Measurements from ENCODE around the gene TBATA.
"Not testable (repeated sequence)": the region's sequence is repeated elsewhere in the genome, so short reads cannot be mapped to it uniquely, and the experiment has no call there.

Gene TBATA

GRCh38 chr10:70772627-70773026, 12.6 kb downstream of the TBATA start:
- Histone ChIP-seq H3K4me3 (no peak overlapping the region), H3K9me3 (ENCODE audit: low read depth, low read length) (no peaks in the 10 kb centered on the region), H3K36me3 (ENCODE audit: insufficient read depth, low read length) (no peaks in the 10 kb centered on the region), H3K9ac (ENCODE audit: insufficient read length) (no peak overlapping the region), H3K27ac (no peak overlapping the region)
- no peak for TF ChIP-seq FOXP2 (optimal IDR thresholded peaks at IDR 0.05; ENCODE audit: control extremely low read depth, extremely low read length, insufficient read depth)
- no peak for TF ChIP-seq EZH2 (IDR thresholded peaks at IDR 0.05)
- TF ChIP-seq POLR2AphosphoS5 (IDR thresholded peaks at IDR 0.05; ENCODE audit: borderline replicate concordance, low read depth, low read length), result no peak
- no peak for DNase-seq (ENCODE audit: low read depth, low spot score)

DNA sequence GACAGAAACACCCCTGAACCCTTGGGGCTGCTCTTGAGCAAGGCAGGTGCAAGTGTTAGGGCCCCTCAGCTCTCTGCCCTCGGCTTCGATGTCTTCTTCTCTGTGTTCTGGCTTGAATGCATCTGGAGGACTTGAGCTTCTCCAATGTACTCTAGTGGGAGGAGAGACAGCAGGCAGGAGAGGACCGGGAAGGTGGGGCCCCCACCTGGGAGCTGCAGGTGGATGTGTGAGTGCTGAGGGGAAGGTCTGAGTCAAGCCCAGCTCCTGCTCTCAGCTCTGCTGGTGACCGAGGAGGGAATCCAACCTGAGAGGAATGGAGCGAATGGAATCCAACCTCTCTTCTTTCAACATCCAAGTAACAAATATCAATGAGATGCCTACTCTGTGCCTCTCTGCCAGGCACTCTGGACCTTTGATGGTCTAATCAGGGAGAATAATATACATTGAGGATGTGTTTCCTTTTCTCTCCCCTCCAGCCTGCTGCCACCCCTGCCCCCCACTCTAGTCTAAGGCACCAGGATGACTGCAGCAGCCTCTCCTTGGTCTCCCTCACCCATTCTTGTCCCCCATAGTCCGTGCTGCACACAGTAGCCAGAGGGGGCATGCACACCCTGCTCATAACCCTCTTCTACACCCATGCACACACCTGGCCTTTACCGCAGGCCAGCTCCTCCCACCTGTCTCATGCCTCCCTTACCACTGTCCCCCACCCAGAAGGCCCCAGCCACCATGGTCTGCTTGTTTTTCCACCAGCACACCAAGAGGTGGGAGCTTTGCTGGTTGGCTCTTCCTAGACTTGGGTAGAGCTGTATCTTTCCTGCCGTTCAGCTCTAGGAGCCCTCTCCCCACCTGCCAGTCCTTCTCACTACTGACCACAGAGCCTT, 13.6 kb downstream of the TBATA start:
- no peak overlapping the region for H3K9ac ChIP-seq (ENCODE audit: insufficient read length)
- DNase-seq (ENCODE audit: low read depth, low spot score), result no peak
- no peaks in the 10 kb centered on the region for H3K36me3 ChIP-seq (ENCODE audit: insufficient read depth, low read length)
- no peak overlapping the region for H3K27ac ChIP-seq
- no peak overlapping the region for H3K4me3 ChIP-seq
- TF ChIP-seq POLR2AphosphoS5 (IDR thresholded peaks at IDR 0.05; ENCODE audit: borderline replicate concordance, low read depth, low read length) (no peak), EZH2 (IDR thresholded peaks at IDR 0.05) (no peak), FOXP2 (optimal IDR thresholded peaks at IDR 0.05; ENCODE audit: control extremely low read depth, extremely low read length, insufficient read depth) (no peak)
- no peaks in the 10 kb centered on the region for H3K9me3 ChIP-seq (ENCODE audit: low read depth, low read length)

- H3K27ac ChIP-seq; DNase-seq (ENCODE audit: low read depth, low spot score); H3K4me3 ChIP-seq; H3K9ac ChIP-seq (ENCODE audit: insufficient read length); H3K36me3 ChIP-seq (ENCODE audit: insufficient read depth, low read length); H3K9me3 ChIP-seq (ENCODE audit: low read depth, low read length): not testable (repeated sequence)
Observed at GRCh38 chr10:70770516-70770915, 14.7 kb downstream of the TBATA start.

DNA sequence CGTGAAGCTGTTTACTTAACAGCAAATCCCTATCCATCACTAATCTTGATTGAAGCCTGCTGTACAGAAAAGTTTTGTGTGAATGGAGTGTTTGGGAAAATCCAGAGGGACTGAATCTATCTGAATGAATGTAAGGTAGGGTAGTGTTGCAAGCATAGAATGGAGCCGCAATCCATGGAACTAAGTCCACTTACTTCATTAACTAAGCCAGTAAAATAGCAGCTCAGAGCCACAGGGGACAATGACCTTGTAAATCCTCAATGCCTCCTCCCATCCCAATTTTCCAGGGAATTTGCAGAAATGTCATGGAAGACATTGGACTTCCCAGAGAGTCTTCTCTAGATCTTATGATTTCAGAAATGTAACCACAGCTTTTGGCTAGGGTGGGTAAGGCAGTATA, 15.2 kb downstream of the TBATA start:
- Histone ChIP-seq H3K36me3 (ENCODE audit: insufficient read depth, low read length) (no peaks in the 10 kb centered on the region), H3K9me3 (ENCODE audit: low read depth, low read length) (no peaks in the 10 kb centered on the region), H3K4me3 (no peak overlapping the region), H3K9ac (ENCODE audit: insufficient read length) (no peak overlapping the region), H3K27ac (no peak overlapping the region)
- TF ChIP-seq FOXP2 (optimal IDR thresholded peaks at IDR 0.05; ENCODE audit: control extremely low read depth, extremely low read length, insufficient read depth) (no peak), POLR2AphosphoS5 (IDR thresholded peaks at IDR 0.05; ENCODE audit: borderline replicate concordance, low read depth, low read length) (no peak), EZH2 (IDR thresholded peaks at IDR 0.05) (no peak)
- no peak for DNase-seq (ENCODE audit: low read depth, low spot score)

GRCh38 chr10:70769121-70769520, 16.1 kb downstream of the TBATA start:
- Histone ChIP-seq H3K27ac (no peak overlapping the region), H3K9me3 (ENCODE audit: low read depth, low read length) (no peaks in the 10 kb centered on the region), H3K4me3 (no peak overlapping the region), H3K9ac (ENCODE audit: insufficient read length) (no peak overlapping the region), H3K36me3 (ENCODE audit: insufficient read depth, low read length) (no peaks in the 10 kb centered on the region)
- no peak for DNase-seq (ENCODE audit: low read depth, low spot score)
- TF ChIP-seq FOXP2 (optimal IDR thresholded peaks at IDR 0.05; ENCODE audit: control extremely low read depth, extremely low read length, insufficient read depth) (no peak), EZH2 (IDR thresholded peaks at IDR 0.05) (no peak), POLR2AphosphoS5 (IDR thresholded peaks at IDR 0.05; ENCODE audit: borderline replicate concordance, low read depth, low read length) (no peak)

DNA sequence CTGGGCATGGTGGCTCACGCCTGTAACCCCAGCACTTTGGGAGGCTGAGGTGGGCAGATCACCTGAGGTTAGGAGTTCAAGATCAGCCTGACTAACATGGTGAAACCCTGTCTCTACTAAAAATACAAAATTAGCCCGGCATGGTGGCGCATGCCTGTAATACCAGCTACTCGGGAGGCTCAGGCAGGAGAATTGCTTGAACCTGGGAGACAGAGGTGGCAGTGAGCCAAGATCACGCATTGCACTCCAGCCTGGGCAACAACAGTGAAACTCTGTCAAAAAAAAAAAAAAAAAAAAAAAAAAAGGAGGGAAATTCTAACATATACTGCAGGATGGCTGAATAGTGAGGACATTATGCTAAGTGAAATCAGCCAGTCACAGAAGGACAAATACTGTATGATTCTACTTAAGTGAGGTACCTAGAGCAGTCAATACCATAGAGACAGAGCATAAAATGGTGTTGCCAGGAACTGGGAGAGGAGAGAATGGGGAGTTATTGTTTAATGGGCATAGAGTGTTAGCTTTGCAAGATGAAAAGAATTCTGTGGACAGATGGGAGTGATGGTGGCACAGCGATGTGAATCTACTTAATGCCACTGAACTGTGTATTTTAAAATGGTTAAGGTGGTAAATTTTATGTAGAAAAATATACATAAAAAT, 17.0 kb downstream of the TBATA start:
- not testable (repeated sequence) for H3K9me3 ChIP-seq (ENCODE audit: low read depth, low read length); H3K4me3 ChIP-seq; H3K36me3 ChIP-seq (ENCODE audit: insufficient read depth, low read length); H3K9ac ChIP-seq (ENCODE audit: insufficient read length); H3K27ac ChIP-seq; DNase-seq (ENCODE audit: low read depth, low spot score)

GRCh38 chr10:70765794-70766594, 19.2 kb downstream of the TBATA start:
- Histone ChIP-seq H3K4me3 (no peak overlapping the region), H3K36me3 (ENCODE audit: insufficient read depth, low read length) (no peaks in the 10 kb centered on the region), H3K27ac (no peak overlapping the region), H3K9me3 (ENCODE audit: low read depth, low read length) (no peaks in the 10 kb centered on the region), H3K9ac (ENCODE audit: insufficient read length) (no peak overlapping the region)
- no peak for DNase-seq (ENCODE audit: low read depth, low spot score)
- TF ChIP-seq POLR2AphosphoS5 (IDR thresholded peaks at IDR 0.05; ENCODE audit: borderline replicate concordance, low read depth, low read length) (no peak), EZH2 (IDR thresholded peaks at IDR 0.05) (no peak), FOXP2 (optimal IDR thresholded peaks at IDR 0.05; ENCODE audit: control extremely low read depth, extremely low read length, insufficient read depth) (no peak)

- peak overlapping the region; percentile 77; the same call in 1 of the 2 replicates for H3K27ac ChIP-seq
- no peaks in the 10 kb centered on the region for H3K36me3 ChIP-seq (ENCODE audit: insufficient read depth, low read length)
- H3K9ac ChIP-seq (ENCODE audit: insufficient read length), result no peak overlapping the region
- no peak for DNase-seq (ENCODE audit: low read depth, low spot score)
- no peak for TF ChIP-seq POLR2AphosphoS5 (IDR thresholded peaks at IDR 0.05; ENCODE audit: borderline replicate concordance, low read depth, low read length)
- TF ChIP-seq FOXP2 (optimal IDR thresholded peaks at IDR 0.05; ENCODE audit: control extremely low read depth, extremely low read length, insufficient read depth), result no peak
- TF ChIP-seq EZH2 (IDR thresholded peaks at IDR 0.05), result no peak
- no peak overlapping the region for H3K4me3 ChIP-seq
- H3K9me3 ChIP-seq (ENCODE audit: low read depth, low read length), result no peaks in the 10 kb centered on the region
Observed at GRCh38 chr10:70763567-70763966, 21.6 kb downstream of the TBATA start.
